GM11168 (cell line): ENCODE measurements around the gene RNF144B.
"Not testable (repeated sequence)": the region's sequence is repeated elsewhere in the genome, so short reads cannot be mapped to it uniquely, and the experiment has no call there.

ENCODE experiments used
- in situ Hi-C: fragments of 300-500 bp; cut with MboI; formaldehyde crosslinking; loops from one replicate; pipeline ENCODE4 v1.12.0; 2022; ENCODE audit warnings: low sequenced_read_pairs; ENCODE audit not compliant: unreplicated experiment

The RNF144B gene

DNA sequence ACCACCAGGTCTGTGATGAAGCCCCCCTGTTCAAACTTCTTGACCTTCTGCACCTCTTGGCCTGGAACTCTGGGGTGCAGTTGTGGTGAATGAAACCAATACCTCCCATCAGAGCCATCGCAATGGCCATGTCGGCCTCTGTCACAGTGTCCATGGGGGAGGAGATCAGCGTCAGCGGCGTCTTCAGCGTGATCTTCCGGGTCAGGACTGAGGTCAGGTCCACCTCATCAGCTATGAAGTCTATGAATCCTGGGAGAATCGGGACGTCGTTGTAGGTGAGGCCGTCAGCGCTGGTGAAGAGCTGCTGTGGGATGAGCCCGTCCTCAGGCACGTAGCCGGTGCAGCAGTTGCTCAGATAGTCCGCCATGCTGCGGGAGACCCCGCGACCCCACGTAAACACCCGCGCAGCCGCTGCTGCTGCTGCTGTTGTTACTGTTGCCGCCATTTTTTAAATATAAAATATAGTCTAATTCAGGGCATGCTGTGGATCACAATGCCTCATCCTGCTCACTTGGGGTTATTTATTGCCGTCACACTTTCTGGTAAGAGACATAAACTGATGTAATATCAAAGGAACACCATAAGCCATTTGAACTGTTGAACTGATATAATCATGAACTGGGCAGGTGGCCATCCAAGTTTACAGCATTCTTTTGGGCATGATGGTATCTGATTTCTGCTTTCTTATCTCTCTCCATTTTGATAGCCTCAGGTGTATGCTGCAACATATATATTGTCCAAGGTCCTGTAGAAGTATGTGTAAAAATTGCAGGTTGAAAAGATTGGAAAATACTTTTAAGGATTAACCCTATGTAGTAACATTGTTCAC is 18.7 kb upstream of the RNF144B start:
- in situ Hi-C loops, result no loop called here

- in situ Hi-C loops, result no loop called here
These were observed 16.1 kb upstream of the RNF144B start for GRCh38 chr6:18371010-18371409.

- in situ Hi-C loops, result no loop called here
These were observed 15.5 kb upstream of the RNF144B start for GRCh38 chr6:18371656-18372055.

DNA sequence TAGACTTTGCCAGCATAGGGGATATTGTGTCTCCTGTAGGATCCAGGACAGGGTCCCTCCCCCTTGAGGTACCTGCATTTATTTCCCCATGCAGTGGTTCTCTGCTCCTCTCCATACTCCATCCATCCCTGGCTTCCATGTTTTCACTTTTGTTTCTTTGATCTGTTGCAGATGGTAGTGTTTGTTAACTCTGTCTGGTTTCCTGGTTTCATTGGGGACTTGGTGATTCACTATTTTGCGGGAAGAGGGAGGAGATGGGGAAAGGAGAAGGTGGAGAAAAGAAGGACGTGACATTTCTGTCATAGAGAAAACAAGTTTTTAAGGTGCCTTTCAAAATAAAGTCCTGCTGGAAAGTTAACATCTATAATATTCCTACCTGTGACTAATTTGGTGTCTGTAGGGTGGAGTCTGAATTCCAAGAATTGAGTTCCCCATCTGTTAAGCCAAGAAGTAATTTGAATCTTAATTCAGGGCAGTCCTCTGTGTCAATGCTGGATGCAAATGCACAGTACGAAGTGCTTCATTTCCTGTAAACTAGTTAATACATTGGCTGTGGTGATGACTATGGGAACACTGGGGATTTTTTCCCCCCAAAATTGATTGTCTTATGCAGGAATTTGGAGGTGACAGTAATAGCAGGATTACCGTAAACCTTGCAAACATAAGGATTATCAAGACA is 6.9 kb upstream of the RNF144B start:
- in situ Hi-C loops, result no loop called here

DNA sequence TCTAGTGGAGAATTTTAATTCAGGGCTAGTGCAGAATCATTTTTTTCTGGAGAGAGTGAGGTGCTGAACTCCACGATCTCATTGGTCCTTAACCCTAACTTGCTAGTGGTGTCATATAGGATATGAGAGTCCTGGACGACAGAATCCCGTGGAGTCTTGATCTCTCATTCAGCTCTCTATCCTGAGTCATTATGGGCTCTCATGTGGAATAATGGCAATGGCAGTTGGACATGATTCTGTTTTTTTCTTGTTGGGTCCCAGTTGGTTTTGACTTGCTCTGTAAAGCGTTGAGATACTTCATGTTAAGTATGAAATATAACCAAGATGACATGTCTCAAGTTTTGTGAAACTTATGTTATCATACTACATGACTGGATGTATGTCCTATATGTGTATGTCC is 6.3 kb upstream of the RNF144B start:
- in situ Hi-C loops, result no loop called here

GRCh38 chr6:18383441-18383840 is 3.7 kb upstream of the RNF144B start:
- in situ Hi-C loops, result no loop called here

GRCh38 chr6:18384621-18385020 is 2.5 kb upstream of the RNF144B start:
- in situ Hi-C loops, result no loop called here

DNA sequence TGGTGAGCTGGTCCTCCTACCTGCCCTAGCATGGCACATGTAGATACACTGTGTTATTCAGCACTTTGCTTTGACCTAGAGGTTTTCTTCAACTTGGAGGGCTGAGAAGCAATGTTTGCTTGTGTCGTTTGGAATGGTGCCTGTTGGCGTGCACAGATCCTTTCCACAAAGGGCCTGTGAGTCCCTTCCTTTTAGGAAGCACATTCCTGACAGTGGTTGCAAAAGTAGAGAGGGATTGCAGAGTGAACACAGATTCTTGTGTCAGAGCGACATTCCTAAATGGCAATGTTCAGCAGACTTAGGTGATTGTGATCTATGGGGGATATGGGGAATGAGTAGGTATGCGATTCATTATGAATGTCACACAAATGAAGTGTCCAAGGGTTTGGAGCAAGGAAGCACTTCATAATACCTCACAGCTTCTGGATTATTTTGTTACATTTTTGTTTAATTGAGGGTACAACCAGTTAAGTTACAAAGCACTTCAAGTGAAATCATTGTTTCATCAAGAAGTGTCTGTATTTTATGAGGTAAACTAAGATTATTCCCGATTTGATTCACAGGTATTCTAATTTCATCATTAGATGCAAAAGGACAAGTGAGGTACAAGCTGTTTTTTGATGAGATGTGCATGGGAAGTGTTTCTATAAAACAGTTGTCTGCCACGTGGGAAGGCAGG is 713 bp upstream of the RNF144B start:
- in situ Hi-C loops, result no loop called here

DNA sequence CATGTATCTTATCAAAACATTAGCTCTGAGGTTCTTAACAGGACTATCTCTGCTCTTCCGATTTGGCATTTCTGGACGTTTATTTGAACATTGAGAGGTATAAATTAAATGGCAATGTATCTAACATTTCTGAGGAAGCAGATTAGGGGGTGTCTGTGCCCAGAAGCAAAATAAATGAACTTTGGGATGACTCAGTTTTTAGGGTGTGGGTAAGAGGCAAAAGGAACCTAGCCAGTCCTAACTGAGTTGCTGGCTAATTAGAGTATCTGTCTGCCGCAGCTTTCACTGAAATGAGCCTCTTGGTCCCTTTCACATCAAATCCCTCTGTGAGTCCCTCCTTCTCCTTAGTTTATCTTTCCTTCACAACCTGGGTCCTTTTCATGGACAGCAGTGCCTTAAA is 1.1 kb downstream of the RNF144B start:
- in situ Hi-C loops, result no loop called here

DNA sequence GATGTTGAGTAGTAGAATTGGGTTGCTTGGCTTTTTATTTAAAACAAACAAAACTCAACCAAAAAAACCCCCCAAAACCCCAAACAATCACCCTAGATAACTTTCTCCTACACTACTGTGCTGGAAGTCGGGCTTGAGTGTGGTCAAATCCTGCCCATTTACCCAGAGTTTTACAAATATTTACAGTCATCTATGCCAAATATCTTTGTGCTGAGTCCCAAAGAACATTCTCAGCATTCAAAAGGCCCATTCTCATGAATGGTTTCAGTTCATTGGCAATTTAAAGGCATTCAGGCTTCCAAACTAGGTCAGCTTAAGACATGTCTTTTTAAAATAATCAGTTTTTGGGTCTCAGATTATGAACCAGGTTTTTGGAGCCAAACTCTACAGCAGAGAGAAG is 1.8 kb downstream of the RNF144B start:
- in situ Hi-C loops, result no loop called here

DNA sequence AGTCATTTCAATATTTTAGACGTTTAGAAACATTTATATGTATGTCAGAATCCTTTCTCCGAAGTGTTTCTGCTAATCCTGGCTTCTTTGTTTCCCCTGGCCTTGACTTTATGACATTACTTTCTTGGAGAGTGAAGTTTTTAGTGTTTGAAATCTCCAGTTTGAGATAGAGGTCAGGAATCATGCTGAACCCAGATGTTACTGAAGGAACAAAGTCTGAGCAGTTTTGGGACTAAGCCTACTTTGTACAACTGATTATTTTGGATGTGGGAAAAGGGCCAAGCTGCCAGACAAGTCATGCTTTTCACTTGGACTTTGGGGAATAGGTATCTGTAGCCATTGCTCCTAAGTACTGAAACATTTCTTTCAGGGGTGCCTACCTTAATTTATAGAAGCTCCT is 2.3 kb downstream of the RNF144B start:
- in situ Hi-C loops, result no loop called here

DNA sequence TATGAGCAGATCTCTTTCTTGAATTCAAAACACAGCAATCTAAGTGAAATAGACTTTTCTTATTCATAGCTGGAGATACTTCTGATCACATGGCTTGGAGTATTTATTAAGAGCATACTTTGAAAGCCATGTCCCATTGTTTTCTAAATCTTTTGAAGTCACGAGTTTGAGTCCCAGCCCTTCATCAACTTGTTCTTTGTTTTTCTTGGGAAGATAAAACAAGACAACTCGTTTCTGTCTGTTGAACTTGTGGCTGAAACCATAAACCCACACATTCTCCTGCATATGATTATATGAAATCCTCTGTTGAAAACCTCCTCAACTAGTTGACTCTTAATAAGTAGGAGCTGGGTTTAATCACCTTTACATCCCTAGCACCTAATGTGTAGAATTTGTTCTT is 3.3 kb downstream of the RNF144B start:
- in situ Hi-C loops, result no loop called here

- in situ Hi-C loops, result no loop called here
These were observed 3.9 kb downstream of the RNF144B start for GRCh38 chr6:18391023-18391422.

DNA sequence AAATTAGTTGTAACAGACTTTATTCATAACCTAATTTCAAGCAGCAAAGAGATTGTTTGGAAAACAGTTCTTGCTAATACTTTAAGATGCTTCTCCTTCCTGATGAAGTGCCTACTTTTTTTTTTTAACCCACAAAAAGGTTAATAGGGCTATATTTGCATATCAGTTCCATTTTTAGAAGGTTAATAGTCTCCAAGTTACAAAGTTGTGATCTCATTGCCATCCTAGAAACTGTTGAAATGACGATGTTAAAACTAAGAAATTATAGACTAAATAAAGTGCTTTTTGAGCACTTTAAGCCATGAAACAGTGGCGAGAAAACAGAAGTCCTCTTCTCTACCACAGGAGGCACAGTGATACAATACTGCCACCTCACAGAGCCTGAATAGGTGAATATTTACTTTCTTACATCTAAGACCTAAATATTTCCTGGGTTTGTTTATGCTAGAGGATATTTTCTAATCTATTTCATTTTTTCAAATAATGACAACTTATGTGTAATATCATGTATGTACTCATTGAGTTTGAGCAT is 5.3 kb downstream of the RNF144B start:
- in situ Hi-C loops, result no loop called here

DNA sequence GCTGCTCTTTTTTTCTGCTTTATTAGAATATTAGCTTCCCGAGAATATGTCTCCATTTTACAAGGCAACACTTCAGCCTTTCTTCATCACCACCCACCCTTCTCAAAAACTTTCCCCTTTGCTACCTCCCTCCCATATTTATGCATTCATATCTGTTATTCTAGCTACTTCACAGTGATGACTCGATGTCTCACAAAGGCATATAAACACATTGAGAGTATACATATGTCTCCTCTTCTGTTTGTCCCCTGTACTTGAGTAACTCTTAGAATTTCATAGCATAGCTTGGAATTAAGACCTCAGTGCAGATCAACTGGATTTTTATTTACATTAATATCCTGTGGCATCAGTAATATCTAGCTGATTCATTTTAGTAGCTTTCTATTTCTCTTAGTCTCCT is 6.5 kb downstream of the RNF144B start:
- in situ Hi-C loops, result no loop called here

GRCh38 chr6:18395177-18395855 is 8.2 kb downstream of the RNF144B start:
- in situ Hi-C loops, result no loop called here

DNA sequence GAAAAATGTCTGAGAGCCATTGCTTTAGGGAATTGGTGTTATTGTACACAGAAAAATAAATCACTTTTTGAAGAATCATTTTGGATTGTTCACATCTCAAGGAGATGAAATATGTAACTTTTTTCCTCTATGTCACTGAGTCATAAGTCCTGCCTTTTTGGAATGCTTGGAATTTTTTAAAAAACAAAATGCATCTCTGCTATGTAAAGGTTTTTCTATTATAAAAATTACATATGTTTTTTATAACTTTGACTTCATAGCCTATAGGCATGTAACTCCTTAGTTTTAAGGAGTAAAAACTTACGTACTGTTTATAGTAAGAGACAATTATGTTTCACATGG is 8.7 kb downstream of the RNF144B start:
- in situ Hi-C loops, result no loop called here

- in situ Hi-C loops, result no loop called here
These were observed 10.6 kb downstream of the RNF144B start for GRCh38 chr6:18397701-18398100.

DNA sequence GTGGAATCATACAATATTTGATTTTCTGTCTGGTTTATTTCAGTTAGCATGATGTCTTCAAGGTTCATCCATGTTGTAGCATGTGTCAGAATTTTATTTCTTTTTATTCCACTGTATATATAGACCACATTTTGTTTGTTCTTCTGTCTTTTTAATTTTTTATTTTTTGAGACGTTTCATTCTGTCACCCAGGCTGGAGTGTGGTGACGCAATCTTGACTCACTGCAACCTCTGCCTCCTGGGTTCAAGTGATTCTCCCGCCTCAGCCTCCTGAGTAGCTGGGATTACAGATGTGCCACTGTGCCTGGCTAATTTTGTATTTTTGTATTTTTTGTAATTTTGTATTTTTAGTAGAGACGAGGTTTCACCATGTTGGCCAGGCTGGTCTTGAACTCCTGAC is 11.1 kb downstream of the RNF144B start:
- in situ Hi-C loops, result not testable (repeated sequence)

DNA sequence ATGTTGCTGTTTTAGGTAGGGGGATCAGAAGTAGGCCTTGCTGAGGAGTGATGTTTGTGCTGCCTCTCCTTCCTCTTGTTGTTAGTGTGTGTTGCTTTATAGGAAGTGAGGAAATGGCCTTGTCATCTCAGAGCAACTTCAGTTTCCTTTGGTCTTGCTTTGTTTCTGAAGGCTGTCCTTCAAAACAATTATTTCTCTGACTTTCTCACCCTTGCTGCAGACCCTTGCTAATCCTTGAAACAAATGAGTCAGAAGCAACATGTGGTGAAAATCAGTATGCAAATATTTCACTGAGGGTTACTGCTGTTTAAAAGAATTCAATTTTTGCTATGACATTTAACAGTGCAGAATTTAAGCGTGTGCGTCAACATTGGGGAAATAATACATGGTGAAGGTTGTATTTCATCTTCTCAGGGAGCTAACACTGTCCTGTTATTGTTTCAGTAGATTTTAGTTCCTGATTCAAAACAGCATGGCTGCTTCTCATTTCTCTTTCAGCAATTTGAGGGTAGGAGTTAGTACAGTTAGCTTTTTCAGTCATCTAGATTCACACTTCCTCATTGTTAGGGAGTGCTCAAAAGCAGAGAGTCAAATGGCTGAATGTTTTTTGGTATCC is 13.8 kb downstream of the RNF144B start:
- in situ Hi-C loops, result no loop called here
